Left lobe of liver (tissue), 2 donors: ENCODE results near the gene KCNIP1. TPM values are rescaled to one million over a fixed set of nuclear protein-coding genes. Genes with fewer than 3 reads are reported as not detected.
A peak's percentile ranks its signal among the peaks of the same experiment; 100 is the strongest.

ENCODE experiments used
- ATAC-seq: fragments of 200-7000 bp; cut with Tn5 transposase; one replicate; pipeline ENCODE4 v1.9.1; 2020; ENCODE audit warnings: mild to moderate bottlenecking, moderate library complexity
- DNase-seq: peaks from one replicate; pipeline ENCODE4 v3.0.0-alpha.2; 2020; ENCODE audit warnings: low spot score
- total RNA-seq: library from RNA; stranded (reverse); gene quantifications from one replicate; pipeline ENCODE4 v1.2.1, GENCODE V29; 2021
- donor health status: DM: no; HTN: no; CAD: no; lungs with moderate emphysema.
- donor health status: DM: no; HTN: yes; CAD: no.

The KCNIP1 gene
- total RNA-seq, 1 donor from 2014 or later, result not detected

GRCh38 chr5:170585273-170585948, 81.6 kb downstream of the KCNIP1 start:
- DNase-seq (no peak), ATAC-seq (no peak)

GRCh38 chr5:170587808-170588207, 84.0 kb downstream of the KCNIP1 start:
- no peak for DNase-seq
- ATAC-seq, result no peak

GRCh38 chr5:170589643-170590042, 85.8 kb downstream of the KCNIP1 start:
- no peak for DNase-seq
- no peak for ATAC-seq

- DNase-seq, result no peak
- ATAC-seq, result no peak
These were observed 86.7 kb downstream of the KCNIP1 start for GRCh38 chr5:170590566-170590965.

DNA sequence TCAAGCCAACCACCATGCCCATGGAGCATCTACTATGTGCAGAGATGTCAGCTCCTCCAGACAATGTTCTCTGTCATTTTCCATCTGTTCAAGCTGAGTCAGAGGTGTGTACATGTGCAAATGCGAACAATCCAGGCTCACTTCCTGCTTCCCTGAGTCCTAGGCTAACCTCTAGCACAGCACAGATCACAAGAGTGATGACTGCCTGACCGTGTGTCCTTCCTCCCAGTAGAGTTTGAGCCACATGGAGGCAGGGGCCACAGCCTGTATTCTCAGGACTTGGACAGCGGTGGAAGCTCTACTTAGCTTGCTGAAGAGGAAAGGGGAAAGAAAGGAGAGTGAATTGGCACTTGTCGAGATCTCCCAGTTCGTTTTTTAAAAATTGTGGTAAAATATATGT, 87.2 kb downstream of the KCNIP1 start:
- no peak for DNase-seq
- no peak for ATAC-seq

DNA sequence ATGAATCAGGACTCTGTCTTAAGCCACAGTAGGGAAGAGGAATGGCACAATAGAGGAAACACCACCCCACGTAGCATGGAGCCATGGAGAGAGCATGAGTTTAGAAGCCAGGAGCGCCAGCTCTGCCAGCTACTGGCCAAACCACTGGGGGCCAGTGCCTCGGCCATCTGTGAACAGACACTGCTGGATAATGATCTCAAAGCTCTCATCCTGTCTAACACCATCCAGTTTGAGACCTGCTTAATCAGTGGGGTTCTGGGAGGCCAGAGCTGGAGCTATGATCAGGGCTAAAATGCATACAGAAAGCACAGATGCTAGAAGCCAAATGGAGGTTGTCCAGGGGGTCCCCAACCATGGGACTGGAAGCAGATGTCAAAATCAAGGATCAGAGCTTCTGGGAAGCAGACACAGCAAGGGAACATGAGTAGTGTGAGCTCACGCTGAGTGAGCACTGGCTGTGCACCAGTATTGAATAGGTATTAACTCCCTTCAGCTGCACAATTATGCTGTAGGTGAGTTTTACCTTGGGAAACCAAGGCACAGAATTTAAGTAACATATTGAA, 92.7 kb downstream of the KCNIP1 start:
- ATAC-seq (no peak), DNase-seq (no peak)

GRCh38 chr5:170597109-170597751, 93.4 kb downstream of the KCNIP1 start:
- no peak for ATAC-seq
- DNase-seq, result no peak

- DNase-seq (no peak), ATAC-seq (no peak)
These were observed 94.1 kb downstream of the KCNIP1 start for GRCh38 chr5:170597872-170598271.

- ATAC-seq, result no peak
- DNase-seq, result no peak
These were observed 95.9 kb downstream of the KCNIP1 start for GRCh38 chr5:170599756-170600155.

GRCh38 chr5:170601619-170602018, 97.8 kb downstream of the KCNIP1 start:
- DNase-seq, result no peak
- no peak for ATAC-seq

DNA sequence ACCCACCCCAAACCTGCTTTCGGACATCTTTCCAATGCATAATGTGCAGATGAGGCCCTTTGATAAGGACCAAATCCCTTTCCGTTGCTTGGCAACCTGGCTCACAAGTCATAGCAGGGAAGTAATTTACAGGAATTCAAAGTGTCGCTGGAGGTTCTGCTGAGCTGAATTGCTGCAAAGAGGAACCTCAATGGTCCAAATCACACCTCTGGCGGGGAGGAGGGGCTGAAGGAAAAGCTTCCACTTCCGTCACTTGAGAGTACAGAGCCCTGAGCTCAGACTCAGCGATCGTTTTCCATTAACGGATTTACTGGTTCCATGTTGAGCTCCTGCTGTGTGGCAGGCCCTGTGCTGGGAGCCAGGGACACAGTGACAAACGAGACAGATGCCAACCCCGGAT, 99.3 kb downstream of the KCNIP1 start:
- ATAC-seq (no peak), DNase-seq (no peak)

GRCh38 chr5:170603578-170604565, 100.1 kb downstream of the KCNIP1 start:
- ATAC-seq, result peak; percentile 38
- DNase-seq, result no peak

- ATAC-seq (no peak), DNase-seq (no peak)
These were observed 103.1 kb downstream of the KCNIP1 start for GRCh38 chr5:170606941-170607340.

- DNase-seq (no peak), ATAC-seq (no peak)
These were observed 107.8 kb downstream of the KCNIP1 start for GRCh38 chr5:170611449-170612090.

DNA sequence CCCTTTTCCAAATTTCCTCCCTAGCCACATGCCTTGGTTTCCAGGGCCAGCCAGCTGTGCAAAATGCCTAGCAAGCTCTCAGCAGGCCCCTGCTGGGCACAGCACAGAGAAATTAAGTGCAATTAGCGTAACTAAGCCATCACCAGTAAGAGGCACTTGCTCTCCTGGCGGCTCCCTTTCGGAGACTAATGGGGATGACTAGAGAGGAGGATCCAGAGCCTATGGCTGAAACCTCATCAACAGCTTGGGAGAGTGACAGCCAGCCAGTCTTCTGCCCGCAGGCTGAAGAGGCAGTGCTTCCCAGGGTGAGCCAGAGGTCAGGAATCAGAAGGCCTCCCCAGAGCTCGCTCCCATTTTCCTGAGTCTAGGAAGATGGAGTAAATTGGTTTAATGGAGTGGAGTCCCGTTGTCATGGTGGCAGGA, 108.4 kb downstream of the KCNIP1 start:
- no peak for ATAC-seq
- DNase-seq, result no peak

GRCh38 chr5:170614065-170614490, 110.3 kb downstream of the KCNIP1 start:
- ATAC-seq (no peak), DNase-seq (no peak)

DNA sequence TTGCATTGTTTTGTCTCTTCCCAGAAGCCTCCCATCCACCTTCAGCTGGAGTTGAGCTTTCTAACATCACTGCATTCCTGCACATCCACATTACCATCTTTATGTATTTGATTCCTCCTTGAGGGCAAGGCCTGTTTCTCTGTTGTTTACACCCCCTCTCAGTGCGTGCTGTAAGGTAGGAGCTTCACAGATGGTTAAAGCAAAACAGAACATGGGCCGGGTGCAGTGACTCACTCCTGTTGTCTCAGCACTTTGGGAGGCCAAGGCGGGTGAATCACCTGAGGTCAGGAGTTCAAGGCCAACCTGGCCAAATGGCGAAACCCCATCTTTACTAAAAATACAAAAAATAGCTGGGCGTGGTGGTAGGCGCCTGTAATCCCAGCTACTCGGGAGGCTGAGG, 110.9 kb downstream of the KCNIP1 start:
- DNase-seq (no peak), ATAC-seq (no peak)

- no peak for DNase-seq
These were observed 114.0 kb downstream of the KCNIP1 start for GRCh38 chr5:170617533-170618490.

DNA sequence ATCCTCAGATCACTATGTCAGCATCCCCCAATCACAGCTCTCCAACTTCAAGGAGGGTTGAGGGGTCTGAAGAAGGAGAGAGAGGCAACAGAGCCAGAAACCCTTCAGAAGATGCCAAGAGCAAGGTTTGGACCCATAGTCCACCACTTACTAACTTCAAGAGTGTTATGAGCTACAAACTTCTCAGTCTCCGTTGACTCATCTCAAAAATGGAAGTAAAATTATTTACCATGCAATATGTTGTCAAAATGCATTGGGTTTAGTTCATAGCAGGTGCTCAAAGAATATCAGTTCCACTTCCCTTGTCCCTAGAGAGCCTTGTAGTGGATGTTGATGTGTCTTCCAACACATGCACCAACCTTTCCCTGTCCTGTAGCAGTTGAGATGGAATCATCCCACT, 116.0 kb downstream of the KCNIP1 start:
- no peak for DNase-seq
- no peak for ATAC-seq

More at GRCh38 chr5:170617533-170618490, 114.0 kb downstream of the KCNIP1 start:
- ATAC-seq, result no peak
